ENCODE results near the gene CLCN4.

GRCh38 chrX:10243106-10243505 is 86.3 kb downstream of the CLCN4 start:
- TF ChIP-seq, protein P1, sequence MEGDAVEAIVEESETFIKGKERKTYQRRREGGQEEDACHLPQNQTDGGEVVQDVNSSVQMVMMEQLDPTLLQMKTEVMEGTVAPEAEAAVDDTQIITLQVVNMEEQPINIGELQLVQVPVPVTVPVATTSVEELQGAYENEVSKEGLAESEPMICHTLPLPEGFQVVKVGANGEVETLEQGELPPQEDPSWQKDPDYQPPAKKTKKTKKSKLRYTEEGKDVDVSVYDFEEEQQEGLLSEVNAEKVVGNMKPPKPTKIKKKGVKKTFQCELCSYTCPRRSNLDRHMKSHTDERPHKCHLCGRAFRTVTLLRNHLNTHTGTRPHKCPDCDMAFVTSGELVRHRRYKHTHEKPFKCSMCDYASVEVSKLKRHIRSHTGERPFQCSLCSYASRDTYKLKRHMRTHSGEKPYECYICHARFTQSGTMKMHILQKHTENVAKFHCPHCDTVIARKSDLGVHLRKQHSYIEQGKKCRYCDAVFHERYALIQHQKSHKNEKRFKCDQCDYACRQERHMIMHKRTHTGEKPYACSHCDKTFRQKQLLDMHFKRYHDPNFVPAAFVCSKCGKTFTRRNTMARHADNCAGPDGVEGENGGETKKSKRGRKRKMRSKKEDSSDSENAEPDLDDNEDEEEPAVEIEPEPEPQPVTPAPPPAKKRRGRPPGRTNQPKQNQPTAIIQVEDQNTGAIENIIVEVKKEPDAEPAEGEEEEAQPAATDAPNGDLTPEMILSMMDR (IDR thresholded peaks at IDR 0.05), result no peak
- TF ChIP-seq POLR2AphosphoS5 (IDR thresholded peaks at IDR 0.05; ENCODE audit: insufficient read depth in 1 of 2, low read depth in 1 of 2) (no peak), POLR2A (IDR thresholded peaks at IDR 0.05) (no peak)

All from vagina (tissue), 2 donors.